ENCODE results near the gene HSPA14.

Gene HSPA14

GRCh38 chr10:14839305-14839695 lies 1.2 kb downstream of the HSPA14 start (continued):
- TF ChIP-seq TSHZ2 (CRISPR knock-in tag; IDR thresholded peaks at IDR 0.05): no peak
- TF ChIP-seq CSRNP3 (CRISPR knock-in tag; IDR thresholded peaks at IDR 0.05): no peak
- TF ChIP-seq ISL1 (CRISPR knock-in tag; IDR thresholded peaks at IDR 0.05): no peak
- no peak for TF ChIP-seq TOX (CRISPR knock-in tag; IDR thresholded peaks at IDR 0.05; ENCODE audit: borderline replicate concordance)
- no peak for TF ChIP-seq RARB (CRISPR knock-in tag; IDR thresholded peaks at IDR 0.05)
- no peak for TF ChIP-seq GLIS3 (CRISPR knock-in tag; IDR thresholded peaks at IDR 0.05)
- no peak for TF ChIP-seq ZNF70 (CRISPR knock-in tag; IDR thresholded peaks at IDR 0.05)

GRCh38 chr10:14840178-14840577 lies 2.1 kb downstream of the HSPA14 start:
- TF ChIP-seq TSHZ2 (CRISPR knock-in tag; IDR thresholded peaks at IDR 0.05): no peak
- no peak for ATAC-seq

- no peak for TF ChIP-seq ZNF70 (CRISPR knock-in tag; IDR thresholded peaks at IDR 0.05)
- TF ChIP-seq ZC3H10 (CRISPR knock-in tag; IDR thresholded peaks at IDR 0.05): no peak
- TF ChIP-seq OSR1 (CRISPR knock-in tag; IDR thresholded peaks at IDR 0.05): no peak
- no peak for TF ChIP-seq GLIS3 (CRISPR knock-in tag; IDR thresholded peaks at IDR 0.05)
- TF ChIP-seq ZFP30 (CRISPR knock-in tag; IDR thresholded peaks at IDR 0.05): no peak
- TF ChIP-seq ISL1 (CRISPR knock-in tag; IDR thresholded peaks at IDR 0.05): no peak
- no peak for TF ChIP-seq ESRRG (CRISPR knock-in tag; IDR thresholded peaks at IDR 0.05)
- no peak for TF ChIP-seq ZNF8 (CRISPR knock-in tag; IDR thresholded peaks at IDR 0.05)
- TF ChIP-seq SNAI2 (CRISPR knock-in tag; IDR thresholded peaks at IDR 0.05): no peak
- no peak for TF ChIP-seq TOX (CRISPR knock-in tag; IDR thresholded peaks at IDR 0.05; ENCODE audit: borderline replicate concordance)
- TF ChIP-seq TSHZ2 (CRISPR knock-in tag; IDR thresholded peaks at IDR 0.05): no peak
- TF ChIP-seq ZFP3 (CRISPR knock-in tag; IDR thresholded peaks at IDR 0.05): no peak
- TF ChIP-seq RARB (CRISPR knock-in tag; IDR thresholded peaks at IDR 0.05): no peak
- no peak for TF ChIP-seq POU6F1 (CRISPR knock-in tag; IDR thresholded peaks at IDR 0.05; ENCODE audit: borderline replicate concordance, low read depth)
- no peak for ATAC-seq
Observed at GRCh38 chr10:14843327-14843988, 5.4 kb downstream of the HSPA14 start.

GRCh38 chr10:14844948-14845347 lies 6.8 kb downstream of the HSPA14 start:
- no peak for TF ChIP-seq ISL1 (CRISPR knock-in tag; IDR thresholded peaks at IDR 0.05)
- TF ChIP-seq PATZ1 (CRISPR knock-in tag; IDR thresholded peaks at IDR 0.05; ENCODE audit: borderline replicate concordance): no peak
- no peak for TF ChIP-seq SNAI2 (CRISPR knock-in tag; IDR thresholded peaks at IDR 0.05)
- no peak for TF ChIP-seq ZFP3 (CRISPR knock-in tag; IDR thresholded peaks at IDR 0.05)
- no peak for TF ChIP-seq ARNTL (CRISPR knock-in tag; IDR thresholded peaks at IDR 0.05; ENCODE audit: borderline replicate concordance, low read depth)
- no peak for ATAC-seq
